ENCODE measurements around the gene ZNF580. TPM values are rescaled to one million over a fixed set of nuclear protein-coding genes. Genes with fewer than 3 reads are reported as not detected.

ZNF580 gene
- total and polyA plus RNA-seq, 2 of the 8 experiments (the other 6 are each of a cell fraction or from before 2014, with no cell fraction given): 12.0 to 24.6 TPM

DNA sequence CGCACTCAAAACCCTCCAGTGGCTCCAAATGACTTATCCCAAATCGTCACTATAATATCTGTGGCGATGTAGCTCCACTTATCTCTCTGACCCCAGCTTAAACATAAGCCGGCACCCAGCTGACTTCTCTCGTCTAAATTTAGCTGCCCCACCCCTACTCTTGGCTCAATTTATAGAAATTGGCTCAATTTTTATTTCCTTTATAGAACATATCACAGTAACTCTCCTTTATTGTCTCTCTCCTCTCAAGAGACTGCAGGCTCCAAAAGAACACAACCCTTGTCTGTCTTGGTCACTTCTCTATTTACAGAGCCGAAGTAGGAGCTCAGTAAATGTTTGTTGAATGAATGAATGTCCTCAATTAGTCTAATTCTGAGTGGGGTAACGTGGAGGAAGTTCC lies 17.2 kb upstream of the ZNF580 start:
- H2BK20ac ChIP-seq (ENCODE audit: low read length): no peak overlapping the region
- H3K4me1 ChIP-seq (replicated peaks in 1 of 4; ENCODE audit: control insufficient read depth in 3 of 4, insufficient read depth in 4 of 4, low read length in 3 of 4): peaks cover 0 to 3% (median 0%) of the 10 kb centered on the region in 4 experiments; a peak in 3 of 7 replicates
- no peaks in the 10 kb centered on the region for H3K79me2 ChIP-seq (ENCODE audit: control insufficient read depth in 1 of 2, insufficient read depth in 2 of 2, low read length in 2 of 2)
- no peak overlapping the region for H3K23ac ChIP-seq (ENCODE audit: insufficient read length)
- H2AFZ ChIP-seq (ENCODE audit: low read length): no peak overlapping the region
- H3K4me2 ChIP-seq (ENCODE audit: insufficient read depth in 1 of 2, low read depth in 2 of 2, low read length in 2 of 2): peak overlapping the region; percentile 29 to 50; a peak in 1 of 4 replicates
- no peak overlapping the region for H3K27ac ChIP-seq (ENCODE audit: low read depth, low read length)
- H3K18ac ChIP-seq (ENCODE audit: extremely low read depth, low read length): no peak overlapping the region
- H3K9me3 ChIP-seq (ENCODE audit: insufficient read depth in 2 of 2, low read depth in 1 of 2, low read length in 1 of 2): no peaks in the 10 kb centered on the region
- H3K9ac ChIP-seq (replicated peaks in 1 of 4; ENCODE audit: extremely low read depth in 1 of 4, low read depth in 3 of 4, low read length in 3 of 4): no peak overlapping the region
- H3K4ac ChIP-seq (replicated peaks; ENCODE audit: insufficient read length, low read depth, low read length): no peak overlapping the region
- TF ChIP-seq HDAC2 (IDR thresholded peaks at IDR 0.05; ENCODE audit: borderline replicate concordance in 1 of 2, low read depth in 2 of 2, low read length in 2 of 2) (no peak), KDM5A (IDR thresholded peaks at IDR 0.05; ENCODE audit: low read length) (no peak), SP2 (IDR thresholded peaks at IDR 0.05; ENCODE audit: low read length) (no peak), NRF1 (IDR thresholded peaks at IDR 0.05; ENCODE audit: low read depth, low read length) (no peak), CTBP2 (IDR thresholded peaks at IDR 0.05; ENCODE audit: borderline replicate concordance, insufficient read depth, insufficient read length, low read length) (no peak), ASH2L (IDR thresholded peaks at IDR 0.05; ENCODE audit: low read length) (no peak), PHF8 (conservative IDR thresholded peaks at IDR 0.05; ENCODE audit: low read depth, low read length) (no peak)
- TF ChIP-seq, protein P1, sequence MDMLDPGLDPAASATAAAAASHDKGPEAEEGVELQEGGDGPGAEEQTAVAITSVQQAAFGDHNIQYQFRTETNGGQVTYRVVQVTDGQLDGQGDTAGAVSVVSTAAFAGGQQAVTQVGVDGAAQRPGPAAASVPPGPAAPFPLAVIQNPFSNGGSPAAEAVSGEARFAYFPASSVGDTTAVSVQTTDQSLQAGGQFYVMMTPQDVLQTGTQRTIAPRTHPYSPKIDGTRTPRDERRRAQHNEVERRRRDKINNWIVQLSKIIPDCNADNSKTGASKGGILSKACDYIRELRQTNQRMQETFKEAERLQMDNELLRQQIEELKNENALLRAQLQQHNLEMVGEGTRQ (IDR thresholded peaks at IDR 0.05; ENCODE audit: low read length): no peak
- TF ChIP-seq, protein P2, sequence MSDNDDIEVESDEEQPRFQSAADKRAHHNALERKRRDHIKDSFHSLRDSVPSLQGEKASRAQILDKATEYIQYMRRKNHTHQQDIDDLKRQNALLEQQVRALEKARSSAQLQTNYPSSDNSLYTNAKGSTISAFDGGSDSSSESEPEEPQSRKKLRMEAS (IDR thresholded peaks at IDR 0.05): no peak
- no peak for DNase-seq (ENCODE audit: low read depth in 1 of 2, low spot score in 2 of 2)
- no peaks in the 10 kb centered on the region for H3K23me2 ChIP-seq (ENCODE audit: low read depth, low read length)
- H2BK12ac ChIP-seq (ENCODE audit: low read depth, low read length): no peak overlapping the region
- no peak overlapping the region for H4K8ac ChIP-seq (ENCODE audit: extremely low read depth, insufficient read depth, low read length)
- no peak overlapping the region for H3K14ac ChIP-seq (ENCODE audit: insufficient read length)
- H3K79me1 ChIP-seq (ENCODE audit: low read depth, low read length): no peaks in the 10 kb centered on the region
- no peak overlapping the region for H2BK120ac ChIP-seq (replicated peaks; ENCODE audit: low read depth, low read length)
- H4K91ac ChIP-seq (replicated peaks; ENCODE audit: insufficient read length, low read length): no peak overlapping the region
- ChIA-PET POLR2A (ENCODE audit: partially characterized antibody) (interaction anchor here (1.0 to 6.8 kb wide), 7 partner anchors 10 to 171 kb away, joined by 3 to 32 read pairs (median 6); partner anchors contain the start of genes CCDC106, ZNF581 and ZNF865), CTCF (ENCODE audit: partially characterized antibody) (interaction anchor here (0.8 to 8.0 kb wide), 3 partner anchors 9 to 29 kb away, joined by 3 to 38 read pairs (median 9); partner anchors contain the start of gene ZNF865)
- H3K56ac ChIP-seq (replicated peaks; ENCODE audit: insufficient read length, low read depth, low read length): no peak overlapping the region
- peaks cover 1 to 5% of the 10 kb centered on the region in 2 experiments for H4K20me1 ChIP-seq (replicated peaks in 1 of 2; ENCODE audit: control insufficient read depth in 1 of 2, insufficient read depth in 2 of 2, low read length in 2 of 2)
- no peak overlapping the region for H2BK5ac ChIP-seq (ENCODE audit: low read depth, low read length)
- no peak overlapping the region for H2AK5ac ChIP-seq (ENCODE audit: low read depth, low read length)
- H4K5ac ChIP-seq (ENCODE audit: insufficient read length, low read depth, low read length): no peak overlapping the region
- FAIRE-seq: no peak
- WGBS, 2 experiments (ENCODE audit: extremely low coverage in 1 of 2, insufficient coverage in 1 of 2, insufficient read length in 1 of 2, insufficient replicate concordance in 2 of 2, low coverage in 1 of 2, low lambda C conversion rate in 2 of 2, missing lambda C conversion rate in 1 of 2): 91% methylated on average over 7 of the region's 7 CpGs; no CpG with 5 or more reads in 1 of the 2 experiments
- H3K4me3 ChIP-seq (ENCODE audit: extremely low read depth in 1 of 4, insufficient read depth in 2 of 4, low read depth in 3 of 4, low read length in 4 of 4): peak overlapping the region; percentile 25 to 95 (median 59); a peak in 7 of 8 replicates
- no peaks in the 10 kb centered on the region for H3K27me3 ChIP-seq (replicated peaks in 1 of 4; ENCODE audit: control insufficient read depth in 3 of 4, extremely low read depth in 1 of 4, insufficient read depth in 3 of 4, low read length in 3 of 4)
- H3K36me3 ChIP-seq (ENCODE audit: control insufficient read depth in 2 of 4, insufficient read depth in 4 of 4, low read length in 3 of 4): peaks cover 0 to 11% (median 1%) of the 10 kb centered on the region in 4 experiments; a peak in 4 of 8 replicates
- no peak overlapping the region for H2BK15ac ChIP-seq (ENCODE audit: low read length)

Measured in H1 (cell line).